Mesothelial cell of epicardium (in vitro differentiated cells): ENCODE results near the gene NFKBIB. TPM values are rescaled to one million over a fixed set of nuclear protein-coding genes. Genes with fewer than 3 reads are reported as not detected.
A peak's percentile ranks its signal among the peaks of the same experiment; 100 is the strongest.

ENCODE experiments used
- DNase-seq, 2 experiments: peaks; one replicate each; pipeline ENCODE4 v3.0.0; 2021; ENCODE audit warnings: low spot score in 2 of 2; ENCODE audit not compliant: unreplicated experiment in 2 of 2
- H3K27ac Mint-ChIP-seq: 2 replicates; pipeline ENCODE4 v1.8.0; 2021; ENCODE audit warnings: mixed read lengths
- H3K27me3 Mint-ChIP-seq: 2 replicates; pipeline ENCODE4 v1.8.0; 2021; ENCODE audit warnings: low read depth, mixed read lengths
- H3K36me3 Mint-ChIP-seq: 2 replicates; pipeline ENCODE4 v1.8.0; 2021; ENCODE audit warnings: mixed read lengths
- H3K4me1 Mint-ChIP-seq: 2 replicates; pipeline ENCODE4 v1.8.0; 2021; ENCODE audit warnings: mixed read lengths
- H3K4me3 Mint-ChIP-seq: 2 replicates; pipeline ENCODE4 v1.8.0; 2021; ENCODE audit warnings: mild to moderate bottlenecking, moderate library complexity, mixed read lengths
- H3K9me3 Mint-ChIP-seq: 2 replicates; pipeline ENCODE4 v1.8.0; 2021; ENCODE audit warnings: mixed read lengths
- total RNA-seq: library from RNA; stranded (reverse); gene quantifications from 3 replicates; pipeline ENCODE4 v1.2.1, GENCODE V29; 2021
- TF ChIP-seq, protein P1 (sequence below): fragments of 200-600 bp; sonication (generic); IDR thresholded peaks from one replicate; pipeline ENCODE4 v1.5.0; 2021; ENCODE audit warnings: antibody characterized with exemption; ENCODE audit not compliant: unreplicated experiment

Gene NFKBIB
- total RNA-seq, 1 donor from 2014 or later, result 13.9 TPM

DNA sequence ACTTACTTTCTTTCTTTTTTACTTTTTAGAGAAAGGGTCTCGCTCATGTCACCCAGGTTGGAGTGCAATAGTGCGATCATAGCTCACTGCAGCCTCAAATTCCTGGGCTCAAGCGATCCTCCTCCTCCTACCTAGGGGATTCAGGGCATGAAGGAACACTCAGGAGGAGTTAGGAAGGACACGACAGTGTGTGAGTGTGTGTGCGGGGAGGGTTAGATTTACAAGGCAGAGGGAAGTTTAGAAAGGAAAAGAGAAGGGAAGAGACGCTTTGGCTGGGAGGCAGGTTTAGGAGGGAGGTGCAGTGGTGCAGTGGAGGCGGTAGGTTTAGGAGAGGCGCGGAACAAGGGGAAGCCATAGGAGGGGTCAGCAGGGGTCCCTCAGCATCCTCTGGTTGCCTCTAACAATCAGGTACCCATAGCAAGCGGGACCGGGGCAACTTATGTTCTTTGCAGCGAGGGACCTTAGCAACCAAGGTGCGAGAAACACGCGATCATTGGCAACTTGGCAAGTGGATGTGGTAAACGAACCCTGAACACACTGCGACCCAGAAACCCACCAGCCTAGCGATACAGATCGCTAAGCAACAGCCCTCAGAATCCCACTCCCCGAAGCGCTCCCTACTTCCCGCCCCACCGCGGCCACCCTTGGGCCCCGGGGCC is 852 bp upstream of the NFKBIB start:
- no peaks in the 10 kb centered on the region for H3K9me3 Mint-ChIP-seq
- peak overlapping the region; percentile 99 for H3K4me3 Mint-ChIP-seq
- no peak for DNase-seq
- no peaks in the 10 kb centered on the region for H3K27me3 Mint-ChIP-seq
- TF ChIP-seq, protein P1, sequence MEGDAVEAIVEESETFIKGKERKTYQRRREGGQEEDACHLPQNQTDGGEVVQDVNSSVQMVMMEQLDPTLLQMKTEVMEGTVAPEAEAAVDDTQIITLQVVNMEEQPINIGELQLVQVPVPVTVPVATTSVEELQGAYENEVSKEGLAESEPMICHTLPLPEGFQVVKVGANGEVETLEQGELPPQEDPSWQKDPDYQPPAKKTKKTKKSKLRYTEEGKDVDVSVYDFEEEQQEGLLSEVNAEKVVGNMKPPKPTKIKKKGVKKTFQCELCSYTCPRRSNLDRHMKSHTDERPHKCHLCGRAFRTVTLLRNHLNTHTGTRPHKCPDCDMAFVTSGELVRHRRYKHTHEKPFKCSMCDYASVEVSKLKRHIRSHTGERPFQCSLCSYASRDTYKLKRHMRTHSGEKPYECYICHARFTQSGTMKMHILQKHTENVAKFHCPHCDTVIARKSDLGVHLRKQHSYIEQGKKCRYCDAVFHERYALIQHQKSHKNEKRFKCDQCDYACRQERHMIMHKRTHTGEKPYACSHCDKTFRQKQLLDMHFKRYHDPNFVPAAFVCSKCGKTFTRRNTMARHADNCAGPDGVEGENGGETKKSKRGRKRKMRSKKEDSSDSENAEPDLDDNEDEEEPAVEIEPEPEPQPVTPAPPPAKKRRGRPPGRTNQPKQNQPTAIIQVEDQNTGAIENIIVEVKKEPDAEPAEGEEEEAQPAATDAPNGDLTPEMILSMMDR, result no peak
- peaks cover 15% of the 10 kb centered on the region for H3K4me1 Mint-ChIP-seq
- peaks cover 3% of the 10 kb centered on the region for H3K36me3 Mint-ChIP-seq
- H3K27ac Mint-ChIP-seq, result peak overlapping the region; percentile 100

- peak overlapping the region; percentile 94 for H3K27ac Mint-ChIP-seq
Observed at GRCh38 chr19:38900202-38900629, 447 bp downstream of the NFKBIB start.

DNA sequence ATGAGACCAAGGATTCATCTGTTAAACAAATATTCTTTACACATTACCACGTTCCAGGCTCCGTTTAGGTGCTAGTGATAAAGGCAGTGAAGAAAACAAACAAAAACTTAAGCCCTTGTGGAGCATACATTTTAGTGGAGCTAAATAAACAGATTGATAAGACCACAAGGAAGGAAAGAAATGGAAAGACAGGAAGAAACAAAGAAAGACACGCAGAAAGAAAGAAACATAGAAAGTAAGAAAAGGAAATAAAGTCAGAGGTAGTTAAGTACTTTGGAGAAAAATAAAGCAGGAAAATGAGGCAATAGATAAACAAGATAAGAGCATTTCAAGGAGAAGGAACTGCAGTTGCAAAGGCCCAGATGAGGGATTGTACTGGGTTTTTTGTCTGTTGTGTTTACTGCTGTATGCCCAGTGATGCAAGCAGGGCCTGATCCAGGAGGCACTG is 998 bp downstream of the NFKBIB start:
- DNase-seq, result no peak
- H3K4me3 Mint-ChIP-seq, result peak overlapping the region; percentile 99
- H3K36me3 Mint-ChIP-seq, result peaks cover 8% of the 10 kb centered on the region
- no peaks in the 10 kb centered on the region for H3K9me3 Mint-ChIP-seq
- peak overlapping the region; percentile 94 for H3K27ac Mint-ChIP-seq
- no peaks in the 10 kb centered on the region for H3K27me3 Mint-ChIP-seq
- peaks cover 15% of the 10 kb centered on the region for H3K4me1 Mint-ChIP-seq
- TF ChIP-seq, protein P1, result no peak

More at GRCh38 chr19:38900202-38900629, 447 bp downstream of the NFKBIB start:
- H3K9me3 Mint-ChIP-seq, result no peaks in the 10 kb centered on the region
- peaks cover 6% of the 10 kb centered on the region for H3K36me3 Mint-ChIP-seq
- H3K27me3 Mint-ChIP-seq, result no peaks in the 10 kb centered on the region
- TF ChIP-seq, protein P1, result no peak
- DNase-seq, result no peak
- peak overlapping the region; percentile 99 for H3K4me3 Mint-ChIP-seq
- peaks cover 15% of the 10 kb centered on the region for H3K4me1 Mint-ChIP-seq

DNA sequence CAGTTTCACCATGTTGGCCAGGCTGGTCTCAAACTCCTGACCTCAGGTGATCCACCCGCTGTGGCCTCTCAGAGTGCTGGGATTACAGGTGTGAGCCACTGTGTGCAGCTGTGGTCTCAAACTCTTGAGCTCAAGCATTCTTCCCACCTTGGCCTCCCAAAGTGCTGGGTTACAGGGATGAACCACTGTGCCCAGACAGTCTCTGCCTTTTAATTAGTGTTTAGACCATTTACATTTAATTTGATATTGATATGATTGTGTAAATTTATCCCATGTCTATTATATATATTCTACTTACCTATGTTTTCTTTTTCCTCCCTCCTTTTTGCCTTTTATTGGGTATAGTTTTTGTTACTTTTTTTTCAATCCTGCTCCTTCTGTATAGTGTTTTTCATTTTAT is 1.9 kb downstream of the NFKBIB start:
- no peaks in the 10 kb centered on the region for H3K9me3 Mint-ChIP-seq
- H3K27ac Mint-ChIP-seq, result no peak overlapping the region
- H3K4me1 Mint-ChIP-seq, result peaks cover 15% of the 10 kb centered on the region
- H3K27me3 Mint-ChIP-seq, result no peaks in the 10 kb centered on the region
- DNase-seq, result no peak
- TF ChIP-seq, protein P1, result no peak
- peaks cover 8% of the 10 kb centered on the region for H3K36me3 Mint-ChIP-seq
- no peak overlapping the region for H3K4me3 Mint-ChIP-seq

GRCh38 chr19:38904581-38905539 is 5.1 kb downstream of the NFKBIB start:
- Mint-ChIP-seq H3K9me3 (no peaks in the 10 kb centered on the region), H3K36me3 (peaks cover 15% of the 10 kb centered on the region), H3K27me3 (no peaks in the 10 kb centered on the region), H3K27ac (no peak overlapping the region), H3K4me3 (no peak overlapping the region), H3K4me1 (peaks cover 6% of the 10 kb centered on the region)
- no peak for DNase-seq
- TF ChIP-seq, protein P1, result no peak
